CD4-positive, CD25-positive, alpha-beta regulatory T cell (primary cell): ENCODE results near the gene KLHL3. TPM values are rescaled to one million over a fixed set of nuclear protein-coding genes. Genes with fewer than 3 reads are reported as not detected.

ENCODE experiments used
- ATAC-seq, 2 donors: fragments of 150-1000 bp; cut with Tn5 transposase; one replicate each; pipeline ENCODE4 v1.10.0; 2021; ENCODE audit warnings: low read depth in 2 of 2, moderate number of reproducible peaks in 2 of 2, moderate library complexity in 1 of 2
- DNase-seq, 3 donors: peaks; one replicate each; pipeline versions ENCODE4 v3.0.0 to v3.0.0-alpha.2; 2012 to 2022; ENCODE audit warnings: mixed read lengths in 1 of 3
- H3K27ac ChIP-seq: one replicate; pipeline ENCODE4 v1.7.0; 2013; ENCODE audit warnings: mild to moderate bottlenecking, low read length; ENCODE audit not compliant: insufficient read depth, poor library complexity, severe bottlenecking
- H3K27me3 ChIP-seq: one replicate; pipeline ENCODE4 v1.7.0; 2013; ENCODE audit warnings: low read length; ENCODE audit not compliant: control insufficient read depth, insufficient read depth
- H3K36me3 ChIP-seq: one replicate; pipeline ENCODE4 v1.7.0; 2013; ENCODE audit warnings: mild to moderate bottlenecking, low read length, moderate library complexity; ENCODE audit not compliant: control insufficient read depth, insufficient read depth
- H3K4me1 ChIP-seq: 2 replicates; pipeline ENCODE4 v1.7.0; 2013; ENCODE audit warnings: mild to moderate bottlenecking, low read length; ENCODE audit not compliant: insufficient read depth, control insufficient read depth, poor library complexity, severe bottlenecking
- H3K4me3 ChIP-seq: one replicate; pipeline ENCODE4 v1.7.0; 2013; ENCODE audit warnings: low read depth, mild to moderate bottlenecking, low read length, moderate library complexity
- H3K9me3 ChIP-seq, 2 experiments: 1 replicate in 1 of 2; 2 replicates in 1 of 2; pipeline ENCODE4 v1.7.0; 2013; ENCODE audit warnings: low read length in 2 of 2, mild to moderate bottlenecking in 1 of 2, moderate library complexity in 1 of 2; ENCODE audit not compliant: control insufficient read depth in 2 of 2
- H3K27ac Mint-ChIP-seq, 3 donors: one replicate each; pipeline ENCODE4 v1.8.0; 2020 to 2022; ENCODE audit warnings: mild to moderate bottlenecking in 3 of 3, mixed read lengths in 3 of 3, moderate library complexity in 2 of 3
- H3K27me3 Mint-ChIP-seq: one replicate; pipeline ENCODE4 v1.8.0; 2022; ENCODE audit warnings: mild to moderate bottlenecking, mixed read lengths
- H3K36me3 Mint-ChIP-seq: one replicate; pipeline ENCODE4 v1.8.0; 2020; ENCODE audit warnings: mixed read lengths
- H3K4me1 Mint-ChIP-seq, 4 donors: one replicate each; pipeline ENCODE4 v1.8.0; 2020 to 2022; ENCODE audit warnings: mixed read lengths in 4 of 4, mild to moderate bottlenecking in 1 of 4
- H3K4me3 Mint-ChIP-seq, 4 donors: one replicate each; pipeline ENCODE4 v1.8.0; 2020 to 2022; ENCODE audit warnings: mild to moderate bottlenecking in 4 of 4, mixed read lengths in 4 of 4, moderate library complexity in 3 of 4
- H3K9me3 Mint-ChIP-seq, 7 donors: one replicate each; pipeline ENCODE4 v1.8.0; 2020 to 2022; ENCODE audit warnings: mixed read lengths in 7 of 7, mild to moderate bottlenecking in 3 of 7, moderate library complexity in 2 of 7
- polyA plus RNA-seq, 4 donors: library from polyadenylated mRNA; unstranded; fragments of 300-500 nt; fragmentation: Illumina TruSeq; gene quantifications; one replicate each; pipeline ENCODE4 v1.2.3, GENCODE V29; 2021
- total RNA-seq: library from RNA; stranded (reverse); gene quantifications from one replicate; pipeline ENCODE4 v1.2.3, GENCODE V29; 2022

KLHL3 gene
- total and polyA plus RNA-seq, 5 donors from 2014 or later = 2.8 to 24.4 (median 5.7) TPM

DNA sequence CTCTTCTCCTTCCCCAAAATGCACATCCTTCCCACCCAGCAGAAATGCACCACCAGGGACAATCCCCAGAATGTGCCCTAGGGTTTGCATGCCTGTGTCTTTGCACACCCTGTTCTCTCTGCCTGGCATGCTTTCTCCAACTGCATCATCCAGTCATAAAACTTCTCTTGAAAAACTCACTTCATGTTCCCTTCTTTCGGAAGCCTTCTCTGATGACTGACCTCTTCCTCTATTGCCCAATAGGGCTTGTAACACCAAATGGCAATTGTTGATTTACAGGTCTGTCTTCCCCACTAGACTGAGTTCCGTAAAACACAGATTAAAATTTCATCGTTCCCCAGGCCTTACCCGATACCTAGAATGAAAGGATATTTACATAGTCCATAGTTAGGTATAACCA, 153.7 kb downstream of the KLHL3 start:
- DNase-seq (no peak), ATAC-seq (no peak)
- Histone ChIP-seq H3K36me3 (no peaks in the 10 kb centered on the region), H3K4me3 (no peak overlapping the region), H3K27ac (no peak overlapping the region), H3K9me3 (no peaks in the 10 kb centered on the region), H3K4me1 (no peaks in the 10 kb centered on the region), H3K27me3 (no peaks in the 10 kb centered on the region)
- H3K36me3 Mint-ChIP-seq = no peaks in the 10 kb centered on the region
- peaks cover 31% of the 10 kb centered on the region for H3K27me3 Mint-ChIP-seq
- H3K4me3 Mint-ChIP-seq = no peak overlapping the region
- H3K4me1 Mint-ChIP-seq = peaks cover 0 to 2% (median 0%) of the 10 kb centered on the region in 4 donors
- peaks cover 0 to 3% (median 0%) of the 10 kb centered on the region in 7 donors for H3K9me3 Mint-ChIP-seq
- no peak overlapping the region for H3K27ac Mint-ChIP-seq

DNA sequence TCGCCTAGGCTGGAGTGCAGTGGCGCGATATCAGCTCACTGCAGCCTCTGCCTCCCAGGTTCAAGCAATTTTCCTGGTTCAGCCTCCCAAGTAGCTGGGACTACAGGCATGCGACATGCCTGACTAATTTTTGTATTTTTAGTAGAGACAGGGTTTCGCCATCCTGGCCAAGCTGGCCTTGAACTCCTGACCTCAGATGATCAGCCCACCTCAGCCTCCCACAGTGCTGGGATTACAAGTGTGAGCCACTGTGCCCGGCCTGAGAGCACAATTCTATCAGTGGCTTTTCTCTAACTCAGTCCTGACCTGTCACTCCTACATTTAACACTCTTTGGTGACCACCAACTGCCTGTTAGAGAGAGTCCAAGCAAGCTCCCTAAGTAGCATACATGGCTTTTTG, 154.1 kb downstream of the KLHL3 start:
- H3K9me3 ChIP-seq = no peaks in the 10 kb centered on the region
- H3K4me1 ChIP-seq = no peaks in the 10 kb centered on the region
- Mint-ChIP-seq H3K36me3 (no peaks in the 10 kb centered on the region), H3K4me3 (no peak overlapping the region), H3K27ac (no peak overlapping the region), H3K9me3 (peaks cover 0 to 1% (median 0%) of the 10 kb centered on the region in 7 donors), H3K27me3 (peaks cover 28% of the 10 kb centered on the region), H3K4me1 (peaks cover 0 to 2% (median 0%) of the 10 kb centered on the region in 4 donors)
- ATAC-seq (no peak), DNase-seq (no peak)
- H3K27me3 ChIP-seq = no peaks in the 10 kb centered on the region
- H3K27ac ChIP-seq = no peak overlapping the region
- H3K36me3 ChIP-seq = no peaks in the 10 kb centered on the region
- no peak overlapping the region for H3K4me3 ChIP-seq

DNA sequence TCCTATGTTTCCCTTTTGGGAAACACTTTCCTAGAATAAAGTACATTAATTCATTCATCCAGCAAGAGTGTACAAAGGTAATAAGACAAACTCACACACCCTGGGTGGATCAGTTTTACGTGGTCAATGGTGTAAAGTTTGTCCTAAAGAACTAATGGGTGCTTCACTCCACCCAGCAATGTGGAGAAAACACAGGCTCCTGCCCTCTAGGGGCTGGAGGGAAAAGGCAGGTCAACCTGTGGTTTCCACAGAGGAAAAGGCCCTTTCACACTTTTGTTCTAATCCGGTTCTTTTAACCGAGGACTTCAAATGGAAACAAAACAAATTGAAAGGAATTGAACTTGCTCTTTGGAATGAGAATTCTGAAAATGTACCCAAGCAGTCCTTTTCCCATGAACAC, 155.9 kb downstream of the KLHL3 start:
- Mint-ChIP-seq H3K27me3 (peaks cover 21% of the 10 kb centered on the region), H3K4me1 (peaks cover 0 to 4% (median 0%) of the 10 kb centered on the region in 4 donors), H3K36me3 (no peaks in the 10 kb centered on the region), H3K9me3 (peaks cover 0 to 1% (median 0%) of the 10 kb centered on the region in 7 donors), H3K27ac (no peak overlapping the region), H3K4me3 (no peak overlapping the region)
- H3K36me3 ChIP-seq = no peaks in the 10 kb centered on the region
- DNase-seq (no peak), ATAC-seq (no peak)
- no peak overlapping the region for H3K4me3 ChIP-seq
- no peaks in the 10 kb centered on the region for H3K4me1 ChIP-seq
- no peak overlapping the region for H3K27ac ChIP-seq
- H3K27me3 ChIP-seq = no peaks in the 10 kb centered on the region
- no peaks in the 10 kb centered on the region for H3K9me3 ChIP-seq

DNA sequence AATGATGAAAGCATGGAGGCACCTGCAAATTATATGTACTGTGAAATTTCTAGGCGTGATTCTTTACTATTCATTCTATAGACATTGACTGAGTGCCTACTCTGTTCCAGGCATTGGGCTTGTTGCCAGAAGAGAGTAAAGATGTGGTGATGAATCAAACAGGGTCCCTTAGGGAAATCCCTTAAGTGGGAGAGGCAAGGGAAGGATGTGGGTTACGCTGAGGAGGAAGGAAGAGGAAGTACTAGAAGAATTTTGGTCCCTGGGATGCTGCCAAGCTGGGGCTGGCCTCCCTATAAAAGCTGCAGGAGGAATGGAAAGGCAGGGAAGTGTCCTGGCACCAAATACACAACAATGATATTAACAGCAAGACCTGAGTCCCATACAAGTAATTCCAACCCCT, 160.0 kb downstream of the KLHL3 start:
- no peak overlapping the region for H3K4me3 ChIP-seq
- no peak overlapping the region for H3K27ac ChIP-seq
- Mint-ChIP-seq H3K9me3 (peaks cover 0 to 1% (median 0%) of the 10 kb centered on the region in 7 donors), H3K4me1 (peaks cover 0 to 4% (median 0%) of the 10 kb centered on the region in 4 donors), H3K36me3 (no peaks in the 10 kb centered on the region), H3K27ac (no peak overlapping the region), H3K27me3 (peaks cover 16% of the 10 kb centered on the region), H3K4me3 (no peak overlapping the region)
- ATAC-seq (no peak), DNase-seq (no peak)
- no peaks in the 10 kb centered on the region for H3K36me3 ChIP-seq
- H3K9me3 ChIP-seq = no peaks in the 10 kb centered on the region
- H3K4me1 ChIP-seq = no peaks in the 10 kb centered on the region
- H3K27me3 ChIP-seq = no peaks in the 10 kb centered on the region

DNA sequence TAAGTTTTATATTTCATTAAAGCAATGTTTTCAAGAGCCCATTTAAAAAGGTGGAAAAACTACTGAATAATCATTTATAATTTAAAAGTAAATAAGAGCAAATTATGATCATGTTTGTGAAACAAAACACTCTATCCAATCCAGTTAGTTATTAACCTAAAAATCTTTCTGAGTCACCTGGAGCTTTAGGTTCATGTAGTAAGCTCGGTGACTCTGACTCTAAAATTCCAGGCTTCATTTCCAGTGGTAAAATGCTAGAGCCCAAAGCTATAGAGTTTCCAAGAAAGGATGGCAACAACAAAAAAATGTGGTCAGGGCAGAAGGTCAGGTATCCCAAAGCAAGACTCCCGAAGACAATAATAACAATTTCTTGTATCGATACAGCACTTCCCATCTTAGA, 160.7 kb downstream of the KLHL3 start:
- Histone ChIP-seq H3K4me3 (no peak overlapping the region), H3K27me3 (no peaks in the 10 kb centered on the region), H3K36me3 (no peaks in the 10 kb centered on the region), H3K27ac (no peak overlapping the region), H3K9me3 (no peaks in the 10 kb centered on the region), H3K4me1 (no peaks in the 10 kb centered on the region)
- Mint-ChIP-seq H3K4me3 (no peak overlapping the region), H3K36me3 (no peaks in the 10 kb centered on the region), H3K9me3 (peaks cover 0 to 1% (median 0%) of the 10 kb centered on the region in 7 donors), H3K4me1 (peaks cover 0 to 3% (median 0%) of the 10 kb centered on the region in 4 donors), H3K27me3 (peaks cover 14% of the 10 kb centered on the region), H3K27ac (no peak overlapping the region)
- DNase-seq (no peak), ATAC-seq (no peak)

DNA sequence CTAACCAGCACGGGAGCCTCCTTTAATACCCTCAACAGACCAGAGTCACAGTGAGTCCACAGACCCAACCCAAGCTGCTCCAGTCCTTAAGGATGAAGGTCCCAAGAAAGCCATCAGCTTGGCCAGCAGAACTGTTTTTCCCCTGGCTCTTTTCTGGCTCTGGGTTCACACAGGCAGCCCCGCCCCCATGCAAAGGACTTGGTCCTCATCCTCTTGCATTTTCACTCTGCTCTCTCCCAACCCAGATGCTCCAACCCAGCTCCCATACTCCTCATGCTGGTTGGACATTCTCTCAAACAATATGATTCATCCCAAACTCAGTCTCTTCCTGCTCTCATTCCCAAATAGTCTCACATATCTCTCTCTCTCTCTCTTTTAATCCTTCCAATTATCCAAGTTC, 162.5 kb downstream of the KLHL3 start:
- DNase-seq = no peak
- Histone ChIP-seq H3K4me3 (no peak overlapping the region), H3K36me3 (no peaks in the 10 kb centered on the region), H3K27me3 (no peaks in the 10 kb centered on the region), H3K4me1 (no peaks in the 10 kb centered on the region), H3K9me3 (no peaks in the 10 kb centered on the region), H3K27ac (no peak overlapping the region)
- Mint-ChIP-seq H3K9me3 (no peaks in the 10 kb centered on the region), H3K4me3 (no peak overlapping the region), H3K27me3 (peaks cover 12% of the 10 kb centered on the region), H3K4me1 (peaks cover 0 to 2% (median 0%) of the 10 kb centered on the region in 4 donors), H3K36me3 (no peaks in the 10 kb centered on the region), H3K27ac (no peak overlapping the region)
- ATAC-seq = no peak

DNA sequence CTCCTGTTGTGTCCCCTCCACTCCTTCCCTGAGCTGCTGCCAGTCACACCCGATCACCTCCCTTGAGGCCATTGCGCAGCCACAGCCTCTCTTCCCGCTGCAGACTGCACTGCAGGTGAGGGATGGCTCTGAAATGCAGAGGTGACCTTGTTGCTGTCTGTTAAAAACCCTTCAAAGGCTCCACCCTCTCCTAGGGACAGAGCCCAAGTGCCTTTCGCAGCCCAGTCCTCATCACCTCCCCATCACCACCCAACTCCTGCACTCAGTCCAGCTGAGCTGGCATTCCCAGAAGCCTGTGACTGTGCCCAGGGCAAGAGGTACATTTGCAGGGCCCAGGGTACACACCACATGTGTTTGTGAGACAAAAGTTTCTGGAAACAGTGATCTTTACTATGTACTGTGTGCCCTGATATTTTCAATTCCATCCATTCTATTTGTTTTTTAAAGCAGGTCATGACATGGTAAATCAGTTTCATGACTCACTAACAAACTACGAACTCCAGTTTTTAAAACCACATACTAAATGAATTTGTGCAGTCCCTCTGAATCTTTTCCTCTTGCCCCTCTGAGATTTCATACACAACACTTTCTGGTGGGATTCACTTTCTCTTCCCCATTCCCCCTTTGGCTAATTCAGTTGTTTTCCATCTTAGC, 163.7 kb downstream of the KLHL3 start:
- no peaks in the 10 kb centered on the region for H3K27me3 ChIP-seq
- H3K4me3 ChIP-seq = no peak overlapping the region
- Mint-ChIP-seq H3K27ac (peak overlapping the region in 1 of 3 donors; percentile 23), H3K36me3 (no peaks in the 10 kb centered on the region), H3K4me1 (peaks cover 0 to 2% (median 0%) of the 10 kb centered on the region in 4 donors), H3K9me3 (no peaks in the 10 kb centered on the region), H3K4me3 (no peak overlapping the region), H3K27me3 (peaks cover 12% of the 10 kb centered on the region)
- no peak overlapping the region for H3K27ac ChIP-seq
- no peaks in the 10 kb centered on the region for H3K36me3 ChIP-seq
- DNase-seq = no peak
- no peaks in the 10 kb centered on the region for H3K9me3 ChIP-seq
- no peaks in the 10 kb centered on the region for H3K4me1 ChIP-seq
- no peak for ATAC-seq

DNA sequence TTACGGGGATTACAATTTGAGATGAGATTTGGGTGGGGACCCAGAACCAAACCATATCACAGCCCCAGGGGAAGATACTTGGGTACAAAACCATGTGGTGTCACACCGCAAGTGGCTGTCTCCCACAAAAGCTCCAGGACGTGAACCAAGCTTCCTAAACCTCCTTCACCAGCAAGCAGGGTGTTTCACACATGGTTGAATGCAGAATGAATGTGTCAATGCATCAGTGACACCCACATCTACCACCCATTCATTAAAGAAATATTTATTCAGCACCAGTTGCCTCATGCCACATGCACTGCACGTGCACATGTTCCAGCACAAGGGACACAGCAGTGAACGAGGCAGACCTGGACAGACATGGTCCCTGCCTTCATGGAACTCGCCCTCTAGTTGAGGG, 165.8 kb downstream of the KLHL3 start:
- peaks cover 0 to 4% (median 0%) of the 10 kb centered on the region in 7 donors for H3K9me3 Mint-ChIP-seq
- Histone ChIP-seq H3K27ac (no peak overlapping the region), H3K27me3 (peaks cover 3% of the 10 kb centered on the region), H3K4me3 (no peak overlapping the region), H3K4me1 (no peaks in the 10 kb centered on the region), H3K9me3 (no peaks in the 10 kb centered on the region), H3K36me3 (no peaks in the 10 kb centered on the region)
- peaks cover 12% of the 10 kb centered on the region for H3K27me3 Mint-ChIP-seq
- no peaks in the 10 kb centered on the region for H3K4me1 Mint-ChIP-seq
- ATAC-seq (no peak), DNase-seq (no peak)
- no peaks in the 10 kb centered on the region for H3K36me3 Mint-ChIP-seq
- no peak overlapping the region for H3K27ac Mint-ChIP-seq
- H3K4me3 Mint-ChIP-seq = no peak overlapping the region
